H9 (cell line): ENCODE results near the gene GATA5. TPM values are rescaled to one million over a fixed set of nuclear protein-coding genes. Genes with fewer than 3 reads are reported as not detected.

Experiments
- DNase-seq: peaks from one replicate; pipeline ENCODE4 v3.0.0-alpha.2; 2017
- H2AFZ ChIP-seq: one replicate; pipeline ENCODE4 v1.6.1; 2013; ENCODE audit warnings: mild to moderate bottlenecking, low read length, control low read depth, moderate library complexity
- H2AK5ac ChIP-seq: 2 replicates; pipeline ENCODE4 v1.6.1; 2013; ENCODE audit warnings: low read length, control low read depth, mixed read lengths; ENCODE audit not compliant: insufficient read length
- H2BK120ac ChIP-seq: one replicate; pipeline ENCODE4 v1.6.1; 2013; ENCODE audit warnings: low read depth, mild to moderate bottlenecking, low read length, control low read depth, inconsistent platforms; ENCODE audit not compliant: poor library complexity, severe bottlenecking
- H2BK12ac ChIP-seq: 2 replicates; pipeline ENCODE4 v1.6.1; 2013; ENCODE audit warnings: low read length, control low read depth, mixed read lengths, low read depth; ENCODE audit not compliant: insufficient read length
- H2BK15ac ChIP-seq: 2 replicates; pipeline ENCODE4 v1.6.1; 2013; ENCODE audit warnings: low read depth, low read length, control low read depth
- H2BK20ac ChIP-seq: one replicate; pipeline ENCODE4 v1.6.1; 2013; ENCODE audit warnings: low read depth, mild to moderate bottlenecking, low read length, control low read depth, inconsistent platforms; ENCODE audit not compliant: poor library complexity, severe bottlenecking
- H2BK5ac ChIP-seq: 2 replicates; pipeline ENCODE4 v1.6.1; 2013; ENCODE audit warnings: low read length, control low read depth, mixed read lengths; ENCODE audit not compliant: insufficient read length
- H3K14ac ChIP-seq: 2 replicates; pipeline ENCODE4 v1.6.1; 2013; ENCODE audit warnings: low read length, control low read depth; ENCODE audit not compliant: insufficient read depth
- H3K18ac ChIP-seq: 2 replicates; pipeline ENCODE4 v1.6.1; 2013; ENCODE audit warnings: low read depth, mild to moderate bottlenecking, mixed read lengths, low read length, control low read depth; ENCODE audit not compliant: insufficient read length
- H3K23ac ChIP-seq: 2 replicates; pipeline ENCODE4 v1.6.1; 2013; ENCODE audit warnings: low read length, control low read depth, mixed read lengths, low read depth; ENCODE audit not compliant: insufficient read length
- H3K23me2 ChIP-seq: 2 replicates; pipeline ENCODE4 v1.6.1; 2013; ENCODE audit warnings: low read depth, mild to moderate bottlenecking, mixed read lengths, low read length, control low read depth; ENCODE audit not compliant: insufficient read length, poor library complexity, severe bottlenecking
- H3K27ac ChIP-seq: 2 replicates; pipeline ENCODE4 v1.5.1; 2013; ENCODE audit warnings: low read length, control low read depth, mixed read lengths, low read depth; ENCODE audit not compliant: insufficient read length
- H3K27me3 ChIP-seq: 2 replicates; pipeline ENCODE4 v1.6.1; 2013; ENCODE audit warnings: low read length, control low read depth, inconsistent platforms; ENCODE audit not compliant: insufficient read depth
- H3K4ac ChIP-seq: 2 replicates; pipeline ENCODE4 v1.6.1; 2013; ENCODE audit warnings: low read depth, mild to moderate bottlenecking, control low read depth, inconsistent platforms, low read length, moderate library complexity
- H3K4me1 ChIP-seq: 2 replicates; pipeline ENCODE4 v1.6.1; 2013; ENCODE audit warnings: low read length, control low read depth, inconsistent platforms; ENCODE audit not compliant: insufficient read depth
- H3K4me2 ChIP-seq: 2 replicates; pipeline ENCODE4 v1.6.1; 2013; ENCODE audit warnings: low read length, control low read depth, mixed read lengths; ENCODE audit not compliant: insufficient read length, insufficient read depth
- H3K56ac ChIP-seq: 2 replicates; pipeline ENCODE4 v1.6.1; 2013; ENCODE audit warnings: low read depth, mild to moderate bottlenecking, mixed read lengths, low read length, control low read depth; ENCODE audit not compliant: insufficient read length
- H3K79me1 ChIP-seq: 2 replicates; pipeline ENCODE4 v1.6.1; 2013; ENCODE audit warnings: low read depth, mild to moderate bottlenecking, moderate library complexity, low read length, control low read depth, inconsistent platforms; ENCODE audit not compliant: insufficient read depth, poor library complexity, severe bottlenecking
- H3K79me2 ChIP-seq: 2 replicates; pipeline ENCODE4 v1.6.1; 2013; ENCODE audit warnings: low read length, control low read depth, inconsistent platforms; ENCODE audit not compliant: insufficient read depth
- H3K9ac ChIP-seq: 2 replicates; pipeline ENCODE4 v1.6.1; 2013; ENCODE audit warnings: low read length, control low read depth, mixed read lengths; ENCODE audit not compliant: insufficient read length; ENCODE audit errors: extremely low read depth
- H3K9me3 ChIP-seq: one replicate; pipeline ENCODE4 v1.6.1; 2013; ENCODE audit warnings: low read depth, low read length, inconsistent platforms; ENCODE audit not compliant: control insufficient read depth
- H3T11ph ChIP-seq: one replicate; pipeline ENCODE4 v1.6.1; 2013; ENCODE audit warnings: mild to moderate bottlenecking, low read length, control low read depth, inconsistent platforms
- H4K20me1 ChIP-seq: one replicate; pipeline ENCODE4 v1.6.1; 2013; ENCODE audit not compliant: control insufficient read depth, insufficient read length, insufficient read depth
- H4K5ac ChIP-seq: 2 replicates; pipeline ENCODE4 v1.6.1; 2013; ENCODE audit warnings: low read depth, mild to moderate bottlenecking, mixed read lengths, low read length, control low read depth; ENCODE audit not compliant: insufficient read length
- H4K8ac ChIP-seq: replicated peaks from 2 replicates; pipeline ENCODE4 v1.6.1; 2013; ENCODE audit warnings: low read length, control low read depth, mixed read lengths, low read depth; ENCODE audit not compliant: insufficient read length
- H4K91ac ChIP-seq: 2 replicates; pipeline ENCODE4 v1.6.1; 2013; ENCODE audit warnings: low read depth, mild to moderate bottlenecking, moderate library complexity, mixed read lengths, low read length, control low read depth; ENCODE audit not compliant: insufficient read length
- H3K27ac Mint-ChIP-seq, 3 experiments: 2 replicates in 2 of 3; 3 replicates in 1 of 3; pipeline ENCODE4 v1.8.0; 2020 to 2021; ENCODE audit warnings: mixed read lengths in 3 of 3, mild to moderate bottlenecking in 1 of 3, moderate library complexity in 1 of 3
- H3K27me3 Mint-ChIP-seq: 2 replicates; pipeline ENCODE4 v1.8.0; 2021; ENCODE audit warnings: low read depth, mild to moderate bottlenecking, moderate library complexity, mixed read lengths
- H3K36me3 Mint-ChIP-seq, 3 experiments: 2 replicates in 2 of 3; 3 replicates in 1 of 3; pipeline ENCODE4 v1.8.0; 2020 to 2021; ENCODE audit warnings: low read depth in 3 of 3, mixed read lengths in 3 of 3; ENCODE audit not compliant: insufficient read depth in 1 of 3
- H3K4me1 Mint-ChIP-seq, 2 experiments: 2 replicates each; pipeline ENCODE4 v1.8.0; 2020; ENCODE audit warnings: mixed read lengths in 2 of 2
- H3K4me3 Mint-ChIP-seq, 2 experiments: 2 replicates in 1 of 2; 3 replicates in 1 of 2; pipeline ENCODE4 v1.8.0; 2020 to 2021; ENCODE audit warnings: mild to moderate bottlenecking in 2 of 2, mixed read lengths in 2 of 2, moderate library complexity in 1 of 2
- H3K9me3 Mint-ChIP-seq, 2 experiments: 2 replicates in 1 of 2; 3 replicates in 1 of 2; pipeline ENCODE4 v1.8.0; 2020; ENCODE audit warnings: mild to moderate bottlenecking in 2 of 2, mixed read lengths in 2 of 2, moderate library complexity in 1 of 2
- CTCF ChIP-seq: fragments of 200-600 bp; sonication (generic); conservative IDR thresholded peaks from 3 replicates; pipeline ENCODE4 v1.8.0; 2021; ENCODE audit warnings: antibody characterized with exemption, mild to moderate bottlenecking
- WGBS: extraction: QIAGEN DNeasy Blood & Tissue Kit; methylation state at CpG from one replicate; pipeline ENCODE4 v1.1.7; 2013; ENCODE audit warnings: missing lambda C conversion rate, low lambda C conversion rate, mixed read lengths; ENCODE audit not compliant: insufficient read length; ENCODE audit errors: extremely low coverage; 5-methylcytosine and 5-hydroxymethylcytosine counted together
- total RNA-seq: library from RNA; stranded (reverse); gene quantifications from 2 replicates; pipeline ENCODE4 v1.2.1, GENCODE V29; 2021

GATA5 gene
- total RNA-seq, 1 experiment from 2014 or later = 0.24 TPM

- no peak overlapping the region for H4K5ac ChIP-seq
- H3K4me1 ChIP-seq = no peaks in the 10 kb centered on the region
- no peak overlapping the region for H3K27ac Mint-ChIP-seq
These were observed 15.1 kb downstream of the GATA5 start for GRCh38 chr20:62460678-62461077.

More at GRCh38 chr20:62460678-62461077, 15.1 kb downstream of the GATA5 start:
- H2BK120ac ChIP-seq = no peak overlapping the region
- H4K8ac ChIP-seq = no peak overlapping the region
- no peak overlapping the region for H3K23ac ChIP-seq
- no peak overlapping the region for H3K4ac ChIP-seq
- no CpG with 5 or more reads among the region's 15 CpGs for WGBS
- no peak overlapping the region for H2BK5ac ChIP-seq
- H2AK5ac ChIP-seq = no peak overlapping the region
- no peaks in the 10 kb centered on the region for H3K79me2 ChIP-seq
- no peak for TF ChIP-seq CTCF
- Mint-ChIP-seq H3K27me3 (peaks cover 2% of the 10 kb centered on the region), H3K4me1 (peaks cover 3 to 9% of the 10 kb centered on the region in 2 experiments; a peak in 3 of 4 replicates), H3K36me3 (no peaks in the 10 kb centered on the region), H3K4me3 (no peak overlapping the region), H3K9me3 (no peaks in the 10 kb centered on the region)
- no peaks in the 10 kb centered on the region for H3K9me3 ChIP-seq
- no peak for DNase-seq
- no peaks in the 10 kb centered on the region for H3K27me3 ChIP-seq
- H2BK20ac ChIP-seq = no peak overlapping the region
- no peak overlapping the region for H3K18ac ChIP-seq
- no peak overlapping the region for H3T11ph ChIP-seq
- no peak overlapping the region for H3K4me2 ChIP-seq
- no peaks in the 10 kb centered on the region for H3K79me1 ChIP-seq
- H2AFZ ChIP-seq = no peak overlapping the region
- no peak overlapping the region for H3K14ac ChIP-seq
- no peaks in the 10 kb centered on the region for H3K23me2 ChIP-seq
- no peak overlapping the region for H2BK12ac ChIP-seq
- H4K20me1 ChIP-seq = no peaks in the 10 kb centered on the region
- no peak overlapping the region for H3K9ac ChIP-seq
- no peak overlapping the region for H3K27ac ChIP-seq
- no peak overlapping the region for H2BK15ac ChIP-seq
- no peak overlapping the region for H4K91ac ChIP-seq
- H3K56ac ChIP-seq = no peak overlapping the region
